Left ventricle myocardium inferior (tissue), 1 donor: ENCODE results near the gene AAMP. TPM values are rescaled to one million over a fixed set of nuclear protein-coding genes. Genes with fewer than 3 reads are reported as not detected.

Experiments
- DNase-seq: peaks from one replicate; pipeline ENCODE4 v3.0.0-alpha.2; 2020
- H3K27ac ChIP-seq: fragments of 200-600 bp; replicated peaks from 2 replicates; pipeline ENCODE4 v1.8.0; 2021
- H3K27me3 ChIP-seq: fragments of 200-600 bp; 2 replicates; pipeline ENCODE4 v1.8.0; 2021; ENCODE audit warnings: low read depth
- H3K36me3 ChIP-seq: fragments of 200-600 bp; 2 replicates; pipeline ENCODE4 v1.8.0; 2021
- H3K4me1 ChIP-seq: fragments of 200-600 bp; 2 replicates; pipeline ENCODE4 v1.8.0; 2021
- H3K4me3 ChIP-seq: fragments of 200-600 bp; 2 replicates; pipeline ENCODE4 v1.8.0; 2021; ENCODE audit warnings: mild to moderate bottlenecking, moderate library complexity
- H3K9me3 ChIP-seq: fragments of 200-600 bp; replicated peaks from 2 replicates; pipeline ENCODE4 v1.8.0; 2021
- CTCF ChIP-seq: fragments of 200-600 bp; IDR thresholded peaks from 2 replicates; pipeline ENCODE4 v1.8.0; 2021; ENCODE audit warnings: antibody characterized with exemption, mild to moderate bottlenecking, borderline replicate concordance
- intact Hi-C: fragments of 100-400 bp; cut with micrococcal nuclease; formaldehyde crosslinking; loops from one replicate; pipeline ENCODE4 v1.11.0; 2022
- total RNA-seq: library from RNA; stranded (reverse); fragmentation: NEBNext Ultra II Directional; extraction: Animal tissue kit (Norgen Biotek cat#: 25700); gene quantifications from one replicate; pipeline ENCODE4 v1.2.1, GENCODE V29; 2021
- donor health status: DM: no; HTN: yes; CAD: no; lungs with severe emphysema.

AAMP gene
- total RNA-seq, 1 donor from 2014 or later: 50.5 TPM

GRCh38 chr2:218292048-218293014, 22.4 kb upstream of the AAMP start, which contains the start of gene TMBIM1:
TMBIM1 (minus strand) TSS chr2:218292503; CDS start chr2:218282141, 10,362 bp downstream.
- Histone ChIP-seq H3K27me3 (no peaks in the 10 kb centered on the region), H3K4me1 (peaks cover 73% of the 10 kb centered on the region), H3K27ac (peak within 1 kb of the TSS; percentile 99), H3K9me3 (no peaks in the 10 kb centered on the region), H3K4me3 (peak within 1 kb of the TSS; percentile 93), H3K36me3 (no peaks in the 10 kb centered on the region)
- peak; percentile 96 for TF ChIP-seq CTCF
- peak; percentile 85 for DNase-seq
- intact Hi-C loops: loop anchor here (10.0 kb wide), 1 partner anchor 102 kb away; the partner anchor contains the start of gene CTDSP1

- TF ChIP-seq CTCF: no peak
- Histone ChIP-seq H3K4me3 (peak overlapping the region; percentile 93), H3K9me3 (no peaks in the 10 kb centered on the region), H3K36me3 (no peaks in the 10 kb centered on the region), H3K27ac (peak overlapping the region; percentile 99), H3K4me1 (peaks cover 81% of the 10 kb centered on the region), H3K27me3 (no peaks in the 10 kb centered on the region)
- intact Hi-C loops: loop anchor here (10.0 kb wide), 1 partner anchor 103 kb away; the partner anchor contains the start of gene CTDSP1
- no peak for DNase-seq
Observed at GRCh38 chr2:218291318-218292047, 21.5 kb upstream of the AAMP start.

GRCh38 chr2:218290316-218291261, 20.7 kb upstream of the AAMP start:
- no peak for TF ChIP-seq CTCF
- Histone ChIP-seq H3K4me1 (peaks cover 90% of the 10 kb centered on the region), H3K27ac (peak overlapping the region; percentile 99), H3K9me3 (no peaks in the 10 kb centered on the region), H3K4me3 (peak overlapping the region; percentile 93), H3K27me3 (no peaks in the 10 kb centered on the region), H3K36me3 (no peaks in the 10 kb centered on the region)
- intact Hi-C loops: loop anchor here (10.0 kb wide), 1 partner anchor 104 kb away; the partner anchor contains the start of gene CTDSP1
- no peak for DNase-seq

GRCh38 chr2:218289639-218290315, 19.8 kb upstream of the AAMP start:
- Histone ChIP-seq H3K36me3 (no peaks in the 10 kb centered on the region), H3K9me3 (no peaks in the 10 kb centered on the region), H3K4me1 (peaks cover 93% of the 10 kb centered on the region), H3K27me3 (no peaks in the 10 kb centered on the region), H3K27ac (peak overlapping the region; percentile 99), H3K4me3 (peak overlapping the region; percentile 93)
- TF ChIP-seq CTCF: no peak
- intact Hi-C loops: loop anchor here (10.0 kb wide), 1 partner anchor 105 kb away; the partner anchor contains the start of gene CTDSP1
- DNase-seq: no peak
